RPMI8226 (cell line): ENCODE data around the gene DRC3.

Experiments used
- DNase-seq: peaks from one replicate; pipeline ENCODE4 v3.0.0-alpha.2; 2015

The DRC3 gene

GRCh38 chr17:18056214-18056613 lies 83.6 kb downstream of the DRC3 start:
- no peak for DNase-seq

GRCh38 chr17:18059283-18059682 lies 86.6 kb downstream of the DRC3 start:
- no peak for DNase-seq

- DNase-seq, result no peak
These were observed 91.4 kb downstream of the DRC3 start for GRCh38 chr17:18064053-18064452.

- DNase-seq, result no peak
These were observed 92.9 kb downstream of the DRC3 start for GRCh38 chr17:18065546-18065945.
